ENCODE data around the gene PATZ1.

- no peak for TF ChIP-seq EP300 (IDR thresholded peaks at IDR 0.05; ENCODE audit: borderline replicate concordance)
- no peak for TF ChIP-seq CEBPB (IDR thresholded peaks at IDR 0.05)
- no peak for TF ChIP-seq YY1 (IDR thresholded peaks at IDR 0.05; ENCODE audit: low read depth)
- no peak for TF ChIP-seq TEAD4 (IDR thresholded peaks at IDR 0.05)
Measured at GRCh38 chr22:31295360-31295759, 50.8 kb downstream of the PATZ1 start.

All from Ishikawa (cell line).